Lower leg skin (tissue), 3 donors: ENCODE results near the gene SPECC1L.
"Not testable (repeated sequence)": the region's sequence is repeated elsewhere in the genome, so short reads cannot be mapped to it uniquely, and the experiment has no call there.

Experiments used
- POLR2A ChIP-seq, 2 donors: fragments of 450-650 bp; IDR thresholded peaks; one replicate each; pipeline ENCODE4 v1.6.1; 2016 to 2017; ENCODE audit warnings: antibody characterized with exemption in 2 of 2, mild to moderate bottlenecking in 1 of 2, moderate library complexity in 1 of 2
- TF ChIP-seq, protein P1 (sequence below), 3 donors: fragments of 450-650 bp; IDR thresholded peaks; one replicate each; pipeline ENCODE4 v1.5.1; 2016; ENCODE audit warnings: antibody characterized with exemption in 3 of 3, mild to moderate bottlenecking in 3 of 3, moderate library complexity in 2 of 3

- TF ChIP-seq, protein P1, sequence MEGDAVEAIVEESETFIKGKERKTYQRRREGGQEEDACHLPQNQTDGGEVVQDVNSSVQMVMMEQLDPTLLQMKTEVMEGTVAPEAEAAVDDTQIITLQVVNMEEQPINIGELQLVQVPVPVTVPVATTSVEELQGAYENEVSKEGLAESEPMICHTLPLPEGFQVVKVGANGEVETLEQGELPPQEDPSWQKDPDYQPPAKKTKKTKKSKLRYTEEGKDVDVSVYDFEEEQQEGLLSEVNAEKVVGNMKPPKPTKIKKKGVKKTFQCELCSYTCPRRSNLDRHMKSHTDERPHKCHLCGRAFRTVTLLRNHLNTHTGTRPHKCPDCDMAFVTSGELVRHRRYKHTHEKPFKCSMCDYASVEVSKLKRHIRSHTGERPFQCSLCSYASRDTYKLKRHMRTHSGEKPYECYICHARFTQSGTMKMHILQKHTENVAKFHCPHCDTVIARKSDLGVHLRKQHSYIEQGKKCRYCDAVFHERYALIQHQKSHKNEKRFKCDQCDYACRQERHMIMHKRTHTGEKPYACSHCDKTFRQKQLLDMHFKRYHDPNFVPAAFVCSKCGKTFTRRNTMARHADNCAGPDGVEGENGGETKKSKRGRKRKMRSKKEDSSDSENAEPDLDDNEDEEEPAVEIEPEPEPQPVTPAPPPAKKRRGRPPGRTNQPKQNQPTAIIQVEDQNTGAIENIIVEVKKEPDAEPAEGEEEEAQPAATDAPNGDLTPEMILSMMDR (IDR thresholded peaks at IDR 0.05) = not testable (repeated sequence)
- not testable (repeated sequence) for TF ChIP-seq POLR2A (IDR thresholded peaks at IDR 0.05)
These were observed 27.2 kb upstream of the SPECC1L start for GRCh38 chr22:24243417-24243816.
